GM23338 (cell line): ENCODE measurements around the gene CIROP. TPM values are rescaled to one million over a fixed set of nuclear protein-coding genes. Genes with fewer than 3 reads are reported as not detected.

Experiments
- ATAC-seq: fragments of 200-7000 bp; cut with Tn5 transposase; 3 replicates; pipeline ENCODE4 v1.9.1; 2020
- DNase-seq: peaks from one replicate; pipeline ENCODE4 v3.0.0-alpha.2; 2015; ENCODE audit warnings: low spot score
- H2AFZ ChIP-seq: fragments of 200-600 bp; sonication (generic); 2 replicates; pipeline ENCODE4 v1.8.0; 2016; ENCODE audit warnings: antibody characterized with exemption, mild to moderate bottlenecking, moderate library complexity
- H3F3A ChIP-seq: fragments of 200-600 bp; sonication (generic); replicated peaks from 2 replicates; pipeline ENCODE4 v1.8.0; 2017; ENCODE audit warnings: antibody characterized with exemption, mixed run types, low read depth
- H3K27ac ChIP-seq: fragments of 200-600 bp; sonication (generic); 2 replicates; pipeline ENCODE4 v1.6.1; 2016; ENCODE audit warnings: low read depth
- H3K27me3 ChIP-seq: fragments of 200-600 bp; sonication (generic); 2 replicates; pipeline ENCODE4 v1.8.0; 2016; ENCODE audit warnings: mild to moderate bottlenecking, mixed run types, moderate library complexity; ENCODE audit not compliant: insufficient read depth
- H3K36me3 ChIP-seq: fragments of 200-600 bp; sonication (generic); 2 replicates; pipeline ENCODE4 v1.8.0; 2016; ENCODE audit warnings: mild to moderate bottlenecking; ENCODE audit not compliant: insufficient read depth
- H3K4me1 ChIP-seq: fragments of 200-600 bp; sonication (generic); 2 replicates; pipeline ENCODE4 v1.8.0; 2016; ENCODE audit warnings: mild to moderate bottlenecking, moderate library complexity; ENCODE audit not compliant: insufficient read depth
- H3K4me2 ChIP-seq: fragments of 200-600 bp; sonication (generic); 2 replicates; pipeline ENCODE4 v1.7.1; 2017; ENCODE audit warnings: mixed run types
- H3K4me3 ChIP-seq: fragments of 200-600 bp; sonication (generic); 2 replicates; pipeline ENCODE4 v1.6.1; 2016; ENCODE audit warnings: mixed run types
- H3K79me2 ChIP-seq: fragments of 200-600 bp; sonication (generic); replicated peaks from 2 replicates; pipeline ENCODE4 v1.8.0; 2017; ENCODE audit warnings: mild to moderate bottlenecking; ENCODE audit not compliant: insufficient read depth
- H3K9me2 ChIP-seq: fragments of 200-600 bp; sonication (generic); 2 replicates; pipeline ENCODE4 v1.8.0; 2017; ENCODE audit not compliant: insufficient read depth
- H4K20me1 ChIP-seq: fragments of 200-600 bp; sonication (generic); replicated peaks from 2 replicates; pipeline ENCODE4 v1.8.0; 2017; ENCODE audit warnings: mild to moderate bottlenecking; ENCODE audit not compliant: insufficient read depth
- H3K27ac Mint-ChIP-seq: 2 replicates; pipeline ENCODE4 v1.8.0; 2020; ENCODE audit warnings: inconsistent platforms, mild to moderate bottlenecking, moderate library complexity, mixed read lengths
- H3K27me3 Mint-ChIP-seq: 3 replicates; pipeline ENCODE4 v1.8.0; 2022; ENCODE audit warnings: low read depth, mild to moderate bottlenecking, moderate library complexity, mixed read lengths, inconsistent platforms; ENCODE audit not compliant: insufficient read depth, poor library complexity
- H3K36me3 Mint-ChIP-seq: 3 replicates; pipeline ENCODE4 v1.8.0; 2021; ENCODE audit warnings: low read depth, mild to moderate bottlenecking, inconsistent platforms, moderate library complexity, mixed read lengths
- H3K4me1 Mint-ChIP-seq: 3 replicates; pipeline ENCODE4 v1.8.0; 2020; ENCODE audit warnings: mild to moderate bottlenecking, inconsistent platforms, mixed read lengths
- H3K4me3 Mint-ChIP-seq: 3 replicates; pipeline ENCODE4 v1.8.0; 2021; ENCODE audit warnings: moderate library complexity, mild to moderate bottlenecking, inconsistent platforms, mixed read lengths
- H3K9me3 Mint-ChIP-seq: 3 replicates; pipeline ENCODE4 v1.8.0; 2020; ENCODE audit warnings: moderate library complexity, mild to moderate bottlenecking, inconsistent platforms, mixed read lengths
- CREB1 ChIP-seq: fragments of 250-450 bp; sonication (Bioruptor Pico); IDR thresholded peaks from 2 replicates; pipeline ENCODE4 v1.5.0; 2020; ENCODE audit warnings: low read depth, mild to moderate bottlenecking, moderate library complexity
- CTCF ChIP-seq, 2 experiments: fragments of 200-600 bp in 1 of 2; sonication (generic) in 1 of 2; conservative IDR thresholded peaks; 2 replicates each; pipeline versions ENCODE4 v1.5.1 to v1.6.1; 2016 to 2017; ENCODE audit warnings: antibody characterized with exemption in 2 of 2, low read depth in 2 of 2, mild to moderate bottlenecking in 2 of 2, moderate library complexity in 1 of 2
- ETS1 ChIP-seq: IDR thresholded peaks from 2 replicates; pipeline ENCODE4 v1.6.1; 2016; ENCODE audit warnings: antibody characterized with exemption
- EZH2 ChIP-seq: fragments of 200-600 bp; sonication (generic); IDR thresholded peaks from one replicate; pipeline ENCODE4 v1.8.0; 2017; ENCODE audit warnings: antibody characterized with exemption, mild to moderate bottlenecking, low read depth; ENCODE audit not compliant: unreplicated experiment
- EZH2phosphoT487 ChIP-seq: fragments of 200-600 bp; sonication (generic); IDR thresholded peaks from one replicate; pipeline ENCODE4 v1.8.1; 2018; ENCODE audit warnings: antibody characterized with exemption; ENCODE audit not compliant: unreplicated experiment
- JUNB ChIP-seq: IDR thresholded peaks from one replicate; pipeline ENCODE4 v1.6.1; 2016; ENCODE audit warnings: antibody characterized with exemption; ENCODE audit not compliant: unreplicated experiment
- NANOG ChIP-seq: IDR thresholded peaks from 2 replicates; pipeline ENCODE4 v1.6.1; 2016; ENCODE audit warnings: antibody characterized with exemption, borderline replicate concordance
- REST ChIP-seq: IDR thresholded peaks from one replicate; pipeline ENCODE4 v1.6.1; 2018; ENCODE audit warnings: antibody characterized with exemption; ENCODE audit not compliant: unreplicated experiment
- STAT1 ChIP-seq: IDR thresholded peaks from one replicate; pipeline ENCODE4 v1.6.1; 2016; ENCODE audit warnings: antibody characterized with exemption; ENCODE audit not compliant: unreplicated experiment
- ZNF331 ChIP-seq: fragments of 250-450 bp; sonication (Bioruptor Pico); IDR thresholded peaks from 2 replicates; pipeline ENCODE4 v1.5.0; 2020; ENCODE audit warnings: low read depth, mild to moderate bottlenecking, moderate library complexity
- ZNF462 ChIP-seq: fragments of 250-450 bp; sonication (Bioruptor Pico); IDR thresholded peaks from 2 replicates; pipeline ENCODE4 v1.5.0; 2020; ENCODE audit warnings: mild to moderate bottlenecking, moderate library complexity
- polyA plus RNA-seq: library from polyadenylated mRNA; unstranded; fragments of >200 nt; fragmentation: Nextera tagmentation; extraction: Ambion mirVana; gene quantifications from 2 replicates; pipeline ENCODE4 v1.2.1, GENCODE V29; 2016
- total RNA-seq: library from RNA; depleted of rRNA; stranded (reverse); fragments of >200 nt; shearing (Covaris generic); gene quantifications from 2 replicates; pipeline ENCODE4 v1.2.3, GENCODE V29; 2014

Gene CIROP
- total and polyA plus RNA-seq, 2 experiments from 2014 or later: not detected

- no peak for TF ChIP-seq ZNF462
- TF ChIP-seq STAT1: no peak
- TF ChIP-seq CREB1 (CRISPR knock-in tag): no peak
Observed at GRCh38 chr14:23101986-23102625, 2.7 kb downstream of the CIROP start (continued).

- peak; percentile 14 for ATAC-seq
- no peak overlapping the region for H3K4me3 ChIP-seq
- Mint-ChIP-seq H3K9me3 (no peaks in the 10 kb centered on the region), H3K36me3 (peaks cover 27% of the 10 kb centered on the region), H3K4me1 (peaks cover 37% of the 10 kb centered on the region), H3K27me3 (peaks cover 14% of the 10 kb centered on the region), H3K4me3 (no peak overlapping the region), H3K27ac (no peak overlapping the region)
- no peaks in the 10 kb centered on the region for H3K27me3 ChIP-seq
- H3K4me1 ChIP-seq: peaks cover 20% of the 10 kb centered on the region
- DNase-seq: no peak
- peaks cover 11% of the 10 kb centered on the region; the same call in 1 of the 2 replicates for H3K36me3 ChIP-seq
- peaks cover 26% of the 10 kb centered on the region for H3K79me2 ChIP-seq
- peaks cover 24% of the 10 kb centered on the region for H4K20me1 ChIP-seq
- no peak overlapping the region for H2AFZ ChIP-seq
- no peak overlapping the region for H3K27ac ChIP-seq
- no peak overlapping the region for H3K4me2 ChIP-seq
- H3F3A ChIP-seq: no peaks in the 10 kb centered on the region
- H3K9me2 ChIP-seq: no peaks in the 10 kb centered on the region
- no peak for TF ChIP-seq ETS1
- no peak for TF ChIP-seq ZNF331 (CRISPR knock-in tag)
- no peak for TF ChIP-seq REST
- TF ChIP-seq EZH2: no peak
- no peak for TF ChIP-seq STAT1
- no peak for TF ChIP-seq CTCF (conservative IDR thresholded peaks at IDR 0.05; ENCODE audit: low read depth in 2 of 2)
- no peak for TF ChIP-seq NANOG
- TF ChIP-seq EZH2phosphoT487: no peak
- no peak for TF ChIP-seq CREB1 (CRISPR knock-in tag)
- TF ChIP-seq JUNB: no peak
Observed at GRCh38 chr14:23101213-23101970, 3.4 kb downstream of the CIROP start.
